ENCODE measurements around the gene CHIA. TPM values are rescaled to one million over a fixed set of nuclear protein-coding genes. Genes with fewer than 3 reads are reported as not detected.

The CHIA gene
- total and polyA plus RNA-seq, 2 of the 8 experiments (the other 6 are each of a cell fraction or from before 2014, with no cell fraction given): not detected

DNA sequence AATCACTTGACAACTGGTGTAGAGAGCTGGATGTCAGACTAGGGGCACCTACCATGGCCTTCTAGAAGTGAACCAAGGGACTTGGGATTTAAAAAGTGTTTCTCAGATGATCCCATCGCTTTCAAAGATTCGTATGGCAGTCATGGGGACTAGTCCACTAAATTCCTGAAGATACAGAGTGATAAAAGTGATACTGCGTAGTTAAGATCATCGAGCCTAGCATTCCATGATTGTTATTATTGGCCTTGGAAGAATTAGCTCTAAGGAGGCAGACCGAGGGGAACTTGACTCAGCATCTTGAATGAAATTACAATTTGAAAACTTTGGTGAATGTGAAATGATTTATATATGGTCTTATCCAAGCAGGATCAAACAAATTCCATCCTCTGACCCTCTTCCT lies 1.3 kb upstream of the CHIA start:
- no peaks in the 10 kb centered on the region for H3K9me3 ChIP-seq (ENCODE audit: insufficient read depth in 2 of 2, low read depth in 1 of 2, low read length in 1 of 2)
- H2BK5ac ChIP-seq (ENCODE audit: low read depth, low read length): no peak overlapping the region
- 56% methylated on average over 5 of the region's 5 CpGs; no CpG with 5 or more reads in 1 of the 2 experiments for WGBS, 2 experiments (ENCODE audit: extremely low coverage in 1 of 2, insufficient coverage in 1 of 2, insufficient read length in 1 of 2, insufficient replicate concordance in 2 of 2, low coverage in 1 of 2, low lambda C conversion rate in 2 of 2, missing lambda C conversion rate in 1 of 2)
- no peak overlapping the region for H2BK12ac ChIP-seq (ENCODE audit: low read depth, low read length)
- H2BK20ac ChIP-seq (ENCODE audit: low read length): no peak overlapping the region
- no peak overlapping the region for H3K23ac ChIP-seq (ENCODE audit: insufficient read length)
- no peaks in the 10 kb centered on the region for H4K20me1 ChIP-seq (replicated peaks in 1 of 2; ENCODE audit: control insufficient read depth in 1 of 2, insufficient read depth in 2 of 2, low read length in 2 of 2)
- no peak overlapping the region for H3K4ac ChIP-seq (replicated peaks; ENCODE audit: insufficient read length, low read depth, low read length)
- ChIA-PET POLR2A (ENCODE audit: partially characterized antibody) (interaction anchor here (0.8 kb wide), 1 partner anchor 150 kb away, joined by 3 read pairs; no protein-coding TSS in a partner anchor), CTCF (ENCODE audit: partially characterized antibody) (interaction anchor here (0.6 to 3.0 kb wide), 4 partner anchors 18 to 161 kb away, joined by 3 to 11 read pairs (median 3); no protein-coding TSS in a partner anchor)
- no peak overlapping the region for H4K8ac ChIP-seq (ENCODE audit: extremely low read depth, insufficient read depth, low read length)
- H3K4me3 ChIP-seq (ENCODE audit: extremely low read depth in 1 of 4, insufficient read depth in 2 of 4, low read depth in 3 of 4, low read length in 4 of 4): no peak overlapping the region
- H3K27me3 ChIP-seq (replicated peaks in 1 of 4; ENCODE audit: control insufficient read depth in 3 of 4, extremely low read depth in 1 of 4, insufficient read depth in 3 of 4, low read length in 3 of 4): no peaks in the 10 kb centered on the region
- no peak overlapping the region for H3K9ac ChIP-seq (replicated peaks in 1 of 4; ENCODE audit: extremely low read depth in 1 of 4, low read depth in 3 of 4, low read length in 3 of 4)
- no peak overlapping the region for H4K91ac ChIP-seq (replicated peaks; ENCODE audit: insufficient read length, low read length)
- H3K4me2 ChIP-seq (ENCODE audit: insufficient read depth in 1 of 2, low read depth in 2 of 2, low read length in 2 of 2): no peak overlapping the region
- FAIRE-seq (no peak), DNase-seq (ENCODE audit: low read depth in 1 of 2, low spot score in 2 of 2) (no peak)
- no peak overlapping the region for H2AK5ac ChIP-seq (ENCODE audit: low read depth, low read length)
- no peak overlapping the region for H3K27ac ChIP-seq (ENCODE audit: low read depth, low read length)
- no peak overlapping the region for H3K18ac ChIP-seq (ENCODE audit: extremely low read depth, low read length)
- H2AFZ ChIP-seq (ENCODE audit: low read length): no peak overlapping the region
- no peaks in the 10 kb centered on the region for H3K23me2 ChIP-seq (ENCODE audit: low read depth, low read length)
- no peak overlapping the region for H4K5ac ChIP-seq (ENCODE audit: insufficient read length, low read depth, low read length)
- H3K79me1 ChIP-seq (ENCODE audit: low read depth, low read length): no peaks in the 10 kb centered on the region
- no peak overlapping the region for H2BK120ac ChIP-seq (replicated peaks; ENCODE audit: low read depth, low read length)
- H2BK15ac ChIP-seq (ENCODE audit: low read length): no peak overlapping the region
- no peaks in the 10 kb centered on the region for H3K79me2 ChIP-seq (ENCODE audit: control insufficient read depth in 1 of 2, insufficient read depth in 2 of 2, low read length in 2 of 2)
- H3K14ac ChIP-seq (ENCODE audit: insufficient read length): no peak overlapping the region
- H3K56ac ChIP-seq (replicated peaks; ENCODE audit: insufficient read length, low read depth, low read length): no peak overlapping the region
- no peaks in the 10 kb centered on the region for H3K4me1 ChIP-seq (replicated peaks in 1 of 4; ENCODE audit: control insufficient read depth in 3 of 4, insufficient read depth in 4 of 4, low read length in 3 of 4)
- H3K36me3 ChIP-seq (ENCODE audit: control insufficient read depth in 2 of 4, insufficient read depth in 4 of 4, low read length in 3 of 4): no peaks in the 10 kb centered on the region
- no peak for TF ChIP-seq TCF12 (IDR thresholded peaks at IDR 0.05; ENCODE audit: low read depth, low read length)
- TF ChIP-seq ASH2L (IDR thresholded peaks at IDR 0.05; ENCODE audit: low read length): no peak
- no peak for TF ChIP-seq EP300 (IDR thresholded peaks at IDR 0.05; ENCODE audit: borderline replicate concordance in 1 of 2, low read depth in 2 of 2, low read length in 2 of 2)
- TF ChIP-seq NRF1 (IDR thresholded peaks at IDR 0.05; ENCODE audit: low read depth, low read length): no peak
- no peak for TF ChIP-seq GABPA (IDR thresholded peaks at IDR 0.05; ENCODE audit: borderline replicate concordance, insufficient read depth, low read length)
- TF ChIP-seq TAF1 (IDR thresholded peaks at IDR 0.05; ENCODE audit: low read depth, low read length): no peak
- no peak for TF ChIP-seq ATF3 (IDR thresholded peaks at IDR 0.05; ENCODE audit: insufficient read depth, low read depth, low read length)
- no peak for TF ChIP-seq KDM5A (IDR thresholded peaks at IDR 0.05; ENCODE audit: low read length)
- TF ChIP-seq CHD2 (IDR thresholded peaks at IDR 0.05; ENCODE audit: low read length): no peak
- TF ChIP-seq RFX5 (IDR thresholded peaks at IDR 0.05; ENCODE audit: borderline replicate concordance, low read depth, low read length): no peak
- no peak for TF ChIP-seq ZNF274 (IDR thresholded peaks at IDR 0.05; ENCODE audit: borderline replicate concordance, extremely low read depth, low read length)
- TF ChIP-seq SIX5 (IDR thresholded peaks at IDR 0.05; ENCODE audit: low read depth, low read length): no peak
- no peak for TF ChIP-seq TEAD4 (IDR thresholded peaks at IDR 0.05; ENCODE audit: low read depth, low read length)
- no peak for TF ChIP-seq POU5F1 (IDR thresholded peaks at IDR 0.05; ENCODE audit: low read depth, low read length)
- TF ChIP-seq CBX5 (IDR thresholded peaks at IDR 0.05; ENCODE audit: low read depth, low read length): no peak
